ENCODE data around the gene CA5B. TPM values are rescaled to one million over a fixed set of nuclear protein-coding genes. Genes with fewer than 3 reads are reported as not detected.
A peak's percentile ranks its signal among the peaks of the same experiment; 100 is the strongest.

The CA5B gene
- total RNA-seq, 4 donors from 2014 or later = 3.7 to 12.6 (median 5.0) TPM

DNA sequence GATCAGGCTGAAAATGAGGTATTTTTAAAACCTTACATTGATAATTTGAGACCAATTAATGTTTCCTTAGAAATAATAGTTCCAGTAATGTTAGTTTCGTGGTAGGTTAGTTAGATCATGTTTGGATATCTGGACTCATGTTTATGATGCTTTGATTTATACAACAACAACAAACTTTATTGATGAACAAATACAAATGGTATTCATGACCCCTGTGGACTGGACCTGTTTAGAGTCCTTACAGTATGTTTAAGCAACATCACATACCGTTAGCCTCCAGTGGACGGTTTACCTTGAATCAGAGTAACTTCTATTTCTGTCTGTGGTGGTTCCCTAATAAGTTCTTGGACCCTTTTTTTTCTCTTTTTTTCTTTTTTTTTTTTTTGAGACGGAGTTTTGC lies 70.2 kb downstream of the CA5B start:
- 92% methylated on average over 4 of the region's 4 CpGs for WGBS, 2 donors
- intact Hi-C loops (cut with DNase I) = no loop called here
- H3K9me3 ChIP-seq = no peaks in the 10 kb centered on the region
- TF ChIP-seq, protein P1, sequence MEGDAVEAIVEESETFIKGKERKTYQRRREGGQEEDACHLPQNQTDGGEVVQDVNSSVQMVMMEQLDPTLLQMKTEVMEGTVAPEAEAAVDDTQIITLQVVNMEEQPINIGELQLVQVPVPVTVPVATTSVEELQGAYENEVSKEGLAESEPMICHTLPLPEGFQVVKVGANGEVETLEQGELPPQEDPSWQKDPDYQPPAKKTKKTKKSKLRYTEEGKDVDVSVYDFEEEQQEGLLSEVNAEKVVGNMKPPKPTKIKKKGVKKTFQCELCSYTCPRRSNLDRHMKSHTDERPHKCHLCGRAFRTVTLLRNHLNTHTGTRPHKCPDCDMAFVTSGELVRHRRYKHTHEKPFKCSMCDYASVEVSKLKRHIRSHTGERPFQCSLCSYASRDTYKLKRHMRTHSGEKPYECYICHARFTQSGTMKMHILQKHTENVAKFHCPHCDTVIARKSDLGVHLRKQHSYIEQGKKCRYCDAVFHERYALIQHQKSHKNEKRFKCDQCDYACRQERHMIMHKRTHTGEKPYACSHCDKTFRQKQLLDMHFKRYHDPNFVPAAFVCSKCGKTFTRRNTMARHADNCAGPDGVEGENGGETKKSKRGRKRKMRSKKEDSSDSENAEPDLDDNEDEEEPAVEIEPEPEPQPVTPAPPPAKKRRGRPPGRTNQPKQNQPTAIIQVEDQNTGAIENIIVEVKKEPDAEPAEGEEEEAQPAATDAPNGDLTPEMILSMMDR (IDR thresholded peaks at IDR 0.05) = no peak
- TF ChIP-seq POLR2A (IDR thresholded peaks at IDR 0.05) = no peak
- no peak overlapping the region for H3K4me3 ChIP-seq
- no peaks in the 10 kb centered on the region for H3K4me1 ChIP-seq
- H3K36me3 ChIP-seq = peaks cover 3 to 91% (median 4%) of the 10 kb centered on the region in 3 donors
- no peak overlapping the region for H3K27ac ChIP-seq
- DNase-seq = no peak
- no peaks in the 10 kb centered on the region for H3K27me3 ChIP-seq

DNA sequence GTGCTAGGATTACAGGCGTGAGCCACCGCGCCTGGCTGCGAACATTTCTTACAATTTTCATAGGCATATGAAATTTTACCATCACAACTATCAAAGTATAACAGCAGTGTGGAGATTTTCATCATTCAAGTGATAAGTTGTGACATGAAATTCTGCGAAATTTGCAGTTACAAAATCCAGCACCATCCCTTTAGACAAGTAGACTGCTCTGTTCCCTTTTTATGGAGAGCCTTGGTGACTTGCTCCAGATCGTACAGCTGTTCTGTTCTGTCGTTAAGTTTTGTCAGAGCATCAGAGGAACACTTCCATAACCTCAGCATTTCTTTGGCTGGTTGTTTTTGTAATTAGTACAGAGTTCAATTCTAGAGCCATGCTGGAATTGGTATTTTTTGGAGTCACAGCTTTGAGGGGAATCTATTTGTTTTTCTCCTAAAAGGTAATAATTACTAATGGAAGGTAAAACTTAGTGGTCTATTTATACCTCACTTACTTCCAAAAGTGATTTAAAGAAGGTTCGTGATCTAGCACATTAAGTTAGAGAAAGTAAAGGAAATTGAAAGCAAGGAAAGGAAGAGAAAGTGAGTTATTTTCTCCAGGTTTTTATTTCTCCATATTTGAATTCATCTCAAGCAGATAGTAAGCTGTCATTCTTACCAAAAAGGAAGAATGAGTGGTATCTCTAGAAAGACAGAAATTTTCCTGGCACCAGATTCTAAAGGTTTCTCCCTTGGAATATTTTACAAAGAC lies 74.3 kb downstream of the CA5B start:
- no peaks in the 10 kb centered on the region for H3K27me3 ChIP-seq
- DNase-seq = no peak
- 83 to 98% methylated on average over 5 to 7 of the region's 8 CpGs for WGBS, 2 donors
- no peaks in the 10 kb centered on the region for H3K9me3 ChIP-seq
- H3K36me3 ChIP-seq = peaks cover 4 to 94% (median 5%) of the 10 kb centered on the region in 3 donors
- H3K27ac ChIP-seq = no peak overlapping the region
- TF ChIP-seq, protein P1 (IDR thresholded peaks at IDR 0.05) = no peak
- no peak for TF ChIP-seq POLR2A (IDR thresholded peaks at IDR 0.05)
- intact Hi-C loops (cut with DNase I) = no loop called here
- no peaks in the 10 kb centered on the region for H3K4me1 ChIP-seq
- no peak overlapping the region for H3K4me3 ChIP-seq

GRCh38 chrX:15813416-15813815 lies 75.3 kb downstream of the CA5B start:
- no peak overlapping the region for H3K4me3 ChIP-seq
- no peaks in the 10 kb centered on the region for H3K4me1 ChIP-seq
- peaks cover 5 to 93% (median 8%) of the 10 kb centered on the region in 3 donors for H3K36me3 ChIP-seq
- no peaks in the 10 kb centered on the region for H3K9me3 ChIP-seq
- DNase-seq = no peak
- TF ChIP-seq POLR2A (IDR thresholded peaks at IDR 0.05) = no peak
- TF ChIP-seq, protein P1 (IDR thresholded peaks at IDR 0.05) = no peak
- intact Hi-C loops (cut with DNase I) = no loop called here
- H3K27ac ChIP-seq = no peak overlapping the region
- WGBS, 2 donors = 86 to 88% methylated on average over 1 of the region's 1 CpG
- H3K27me3 ChIP-seq = no peaks in the 10 kb centered on the region

DNA sequence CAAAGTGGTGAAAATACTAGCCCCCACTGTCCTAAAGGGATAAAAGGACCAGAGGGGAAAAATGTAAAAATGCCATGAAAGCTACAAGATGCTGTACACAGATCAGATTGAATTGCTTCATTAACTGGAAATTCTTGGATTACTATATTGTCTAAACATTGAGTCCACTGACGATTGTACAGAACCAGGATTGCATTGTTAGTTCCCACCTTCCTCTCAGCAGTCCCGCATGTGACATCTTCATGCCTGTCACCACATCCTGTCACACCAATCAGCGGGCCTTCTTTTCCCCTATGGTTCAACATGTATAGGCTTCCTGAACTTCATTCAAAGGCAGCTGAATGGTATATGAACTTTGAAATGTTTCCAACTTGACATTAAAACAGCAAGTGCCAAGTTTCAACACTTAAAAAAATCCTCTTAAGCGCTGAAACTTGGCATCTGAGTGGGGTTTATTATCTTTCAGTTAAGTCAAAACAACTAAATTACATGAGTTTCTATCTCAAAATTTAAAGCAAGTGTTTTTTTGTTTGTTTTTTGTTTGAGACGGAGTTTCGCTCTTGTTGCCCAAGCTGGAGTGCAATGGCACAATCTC lies 76.8 kb downstream of the CA5B start:
- 78 to 85% methylated on average over 6 of the region's 6 CpGs for WGBS, 2 donors
- H3K27me3 ChIP-seq = no peaks in the 10 kb centered on the region
- DNase-seq = no peak
- no peak for TF ChIP-seq POLR2A (IDR thresholded peaks at IDR 0.05)
- H3K27ac ChIP-seq = no peak overlapping the region
- no peak overlapping the region for H3K4me3 ChIP-seq
- H3K9me3 ChIP-seq = no peaks in the 10 kb centered on the region
- intact Hi-C loops (cut with DNase I) = no loop called here
- H3K36me3 ChIP-seq = peaks cover 8 to 93% (median 8%) of the 10 kb centered on the region in 3 donors
- no peaks in the 10 kb centered on the region for H3K4me1 ChIP-seq

DNA sequence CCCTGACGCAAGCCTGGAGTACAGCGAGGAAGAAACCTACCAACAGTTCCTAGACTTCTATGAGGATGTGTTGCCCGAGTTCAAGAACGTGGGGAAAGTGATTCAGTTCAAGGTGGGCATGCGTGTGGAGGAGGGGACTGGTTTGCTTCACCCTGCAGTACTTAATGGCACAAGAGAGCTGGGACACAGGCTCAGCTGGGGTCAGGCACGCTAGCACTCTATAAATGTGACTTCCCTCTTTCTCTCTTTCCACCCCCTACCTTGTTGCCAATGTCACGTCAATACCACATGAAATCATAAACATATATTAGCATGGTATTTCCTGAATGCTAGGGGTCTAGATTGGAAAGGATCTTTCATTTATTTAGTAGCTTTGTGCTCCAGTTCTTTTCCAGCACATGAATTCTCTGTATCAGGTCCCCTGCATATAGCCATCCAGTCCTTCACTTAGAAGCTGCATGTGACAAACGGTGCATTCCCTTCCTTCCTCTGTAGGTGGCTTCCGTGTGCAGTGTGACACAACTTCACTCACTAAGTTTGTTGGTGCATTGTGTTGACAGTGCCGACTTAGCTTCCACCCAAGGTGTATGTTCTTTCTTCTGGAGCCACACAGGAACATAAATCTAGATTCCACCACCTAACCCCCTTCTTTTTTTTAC lies 77.8 kb downstream of the CA5B start:
- Histone ChIP-seq H3K36me3 (peaks cover 8 to 93% (median 9%) of the 10 kb centered on the region in 3 donors), H3K4me3 (no peak overlapping the region), H3K4me1 (no peaks in the 10 kb centered on the region), H3K27me3 (no peaks in the 10 kb centered on the region), H3K9me3 (no peaks in the 10 kb centered on the region), H3K27ac (no peak overlapping the region)
- TF ChIP-seq, protein P1 (IDR thresholded peaks at IDR 0.05) = peak in 2 of 6 experiments; percentile 7 to 8
- TF ChIP-seq POLR2A (IDR thresholded peaks at IDR 0.05) = no peak
- DNase-seq = no peak
- intact Hi-C loops (cut with DNase I) = no loop called here
- 75 to 79% methylated on average over 9 to 10 of the region's 10 CpGs for WGBS, 2 donors
